GM08714 (cell line): Measurements from ENCODE around the gene ARNT2.

ENCODE experiments used
- H3K4me3 ChIP-seq: fragments of 200-500 bp; sonication (Bioruptor generic); 2 replicates; pipeline ENCODE4 v1.5.1; 2014; ENCODE audit warnings: mild to moderate bottlenecking, low read length, inconsistent platforms
- ZNF274 ChIP-seq: IDR thresholded peaks from 2 replicates; pipeline ENCODE4 v1.6.1; 2012; ENCODE audit warnings: mild to moderate bottlenecking, low read depth, low read length

ARNT2 gene

GRCh38 chr15:80536716-80537115 is 132.5 kb downstream of the ARNT2 start:
- no peak for TF ChIP-seq ZNF274
- H3K4me3 ChIP-seq = no peak overlapping the region

- TF ChIP-seq ZNF274 = no peak
- no peak overlapping the region for H3K4me3 ChIP-seq
Observed at GRCh38 chr15:80545078-80545477, 140.9 kb downstream of the ARNT2 start.

- no peak overlapping the region for H3K4me3 ChIP-seq
Observed at GRCh38 chr15:80547264-80547663, 143.1 kb downstream of the ARNT2 start.

GRCh38 chr15:80549191-80549590 is 145.0 kb downstream of the ARNT2 start:
- TF ChIP-seq ZNF274 = no peak
- H3K4me3 ChIP-seq = no peak overlapping the region

More at GRCh38 chr15:80547264-80547663, 143.1 kb downstream of the ARNT2 start:
- no peak for TF ChIP-seq ZNF274

- no peak for TF ChIP-seq ZNF274
- no peak overlapping the region for H3K4me3 ChIP-seq
Observed at GRCh38 chr15:80549654-80550053, 145.5 kb downstream of the ARNT2 start.

GRCh38 chr15:80550219-80550907 is 146.2 kb downstream of the ARNT2 start:
- no peak for TF ChIP-seq ZNF274
- H3K4me3 ChIP-seq = no peak overlapping the region

- TF ChIP-seq ZNF274 = no peak
- no peak overlapping the region for H3K4me3 ChIP-seq
Observed at GRCh38 chr15:80550908-80551260, 146.7 kb downstream of the ARNT2 start.

- H3K4me3 ChIP-seq = no peak overlapping the region
- TF ChIP-seq ZNF274 = no peak
Observed at GRCh38 chr15:80551348-80551747, 147.2 kb downstream of the ARNT2 start.

- no peak for TF ChIP-seq ZNF274
- H3K4me3 ChIP-seq = no peak overlapping the region
Observed at GRCh38 chr15:80554560-80554959, 150.4 kb downstream of the ARNT2 start.

DNA sequence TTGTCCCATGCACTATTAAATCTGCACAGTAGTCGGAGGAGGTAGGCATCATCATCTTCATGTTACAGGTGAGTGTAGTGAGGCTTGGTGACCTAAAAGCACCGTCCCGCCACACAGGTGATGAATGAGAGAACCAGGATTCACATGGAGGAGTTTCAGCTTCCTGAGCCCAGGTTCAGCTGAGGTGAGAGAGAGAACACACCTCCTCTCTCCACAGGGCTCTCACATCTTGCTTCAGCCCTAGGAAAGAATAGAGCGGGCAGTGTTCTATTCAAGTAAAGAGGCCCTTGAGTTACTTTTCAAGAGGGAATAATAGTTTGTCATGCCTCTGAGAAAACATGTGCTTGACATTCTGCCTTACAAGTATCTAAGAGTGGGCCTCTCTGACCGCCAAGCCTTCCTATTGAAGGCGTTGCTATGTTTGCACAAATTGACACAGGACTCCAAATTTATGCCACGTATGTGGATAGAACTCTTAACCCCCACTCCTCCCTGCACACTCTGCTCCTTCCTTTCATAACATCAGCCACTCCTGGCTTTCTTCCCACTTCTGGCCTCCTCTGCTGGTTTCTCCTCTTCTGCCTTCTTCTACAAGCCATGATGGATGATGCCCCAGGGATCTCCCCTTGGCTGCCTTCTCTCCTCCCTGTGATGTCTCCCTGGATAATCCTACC is 152.6 kb downstream of the ARNT2 start:
- H3K4me3 ChIP-seq = no peak overlapping the region
- TF ChIP-seq ZNF274 = no peak

DNA sequence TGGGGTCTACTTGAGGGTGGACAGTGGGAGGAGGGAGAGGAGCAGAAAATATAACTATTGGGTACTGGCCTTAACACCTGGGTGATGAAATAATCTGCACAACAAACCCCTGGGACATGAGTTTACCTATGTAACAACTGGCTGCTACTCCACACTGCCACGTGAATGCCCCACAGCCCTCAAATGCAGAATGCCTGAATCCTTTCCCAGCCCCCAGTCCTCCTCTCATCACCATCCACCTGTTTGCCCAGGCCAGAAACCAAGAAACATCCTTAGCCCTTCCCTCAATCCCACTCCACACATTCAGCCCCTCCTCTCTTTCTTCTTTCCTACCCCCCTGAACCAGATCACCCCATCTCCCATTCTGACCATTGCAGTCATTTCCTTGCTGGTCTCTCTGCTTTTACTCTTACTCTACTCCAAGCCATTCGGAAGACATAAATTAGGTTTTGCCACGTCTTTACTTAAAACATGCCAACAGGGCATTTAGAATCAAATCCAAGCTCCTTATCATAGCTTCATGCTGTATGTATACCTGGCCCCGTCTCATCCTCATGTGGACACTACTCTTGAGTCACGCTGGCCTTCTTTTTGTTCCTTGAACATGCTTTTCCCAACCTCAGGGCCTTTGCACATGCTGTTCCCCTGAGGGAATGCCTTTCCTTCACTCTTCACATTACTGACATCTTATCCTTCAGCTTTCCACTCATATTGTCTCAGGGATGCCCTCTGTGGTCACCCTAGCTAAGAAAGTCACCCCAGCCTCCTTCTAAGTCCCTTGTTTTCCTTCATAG is 153.5 kb downstream of the ARNT2 start:
- TF ChIP-seq ZNF274 = no peak
- H3K4me3 ChIP-seq = no peak overlapping the region

GRCh38 chr15:80558631-80559319 is 154.6 kb downstream of the ARNT2 start:
- H3K4me3 ChIP-seq = no peak overlapping the region
- TF ChIP-seq ZNF274 = no peak

GRCh38 chr15:80559320-80559693 is 155.1 kb downstream of the ARNT2 start:
- no peak overlapping the region for H3K4me3 ChIP-seq
- TF ChIP-seq ZNF274 = no peak

DNA sequence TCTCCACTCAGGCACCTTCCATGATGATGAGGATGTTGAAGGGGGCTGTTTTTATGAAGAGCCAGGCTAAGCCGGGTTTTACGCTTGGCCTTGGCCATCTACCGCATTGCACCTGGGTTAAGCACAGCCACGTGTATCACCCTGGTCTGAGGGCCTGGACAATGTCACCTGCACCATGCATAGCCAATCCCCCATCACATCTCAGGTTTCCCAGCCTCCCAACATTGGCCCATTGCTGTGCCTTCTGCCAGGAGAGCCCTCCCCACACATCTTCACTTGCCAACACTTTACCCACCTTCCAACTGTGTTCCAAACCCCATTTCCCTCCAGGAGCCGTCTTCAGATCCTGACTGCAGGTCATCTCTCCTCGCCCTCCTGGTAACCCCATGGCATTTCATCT is 155.6 kb downstream of the ARNT2 start:
- no peak for TF ChIP-seq ZNF274
- H3K4me3 ChIP-seq = no peak overlapping the region
